OCI-LY1 (cell line): ENCODE data around the gene TBCD.

ENCODE experiments used
- H2AFZ ChIP-seq: fragments of 200-600 bp; sonication (generic), shearing (Covaris generic); 2 replicates; pipeline ENCODE4 v1.6.0; 2014; ENCODE audit warnings: antibody characterized with exemption, mild to moderate bottlenecking, low read length
- H3F3A ChIP-seq: fragments of 200-600 bp; sonication (generic), shearing (Covaris generic); 2 replicates; pipeline ENCODE4 v1.6.0; 2014; ENCODE audit warnings: mild to moderate bottlenecking, antibody characterized with exemption, low read length, moderate library complexity; ENCODE audit not compliant: insufficient read depth
- H3K27ac ChIP-seq: fragments of 200-600 bp; sonication (generic); 2 replicates; pipeline ENCODE4 v1.5.1; 2014; ENCODE audit warnings: low read length, mixed run types, mild to moderate bottlenecking, low read depth; ENCODE audit not compliant: poor library complexity, severe bottlenecking
- H3K27me3 ChIP-seq: fragments of 200-600 bp; sonication (generic); 2 replicates; pipeline ENCODE4 v1.6.0; 2014; ENCODE audit warnings: antibody characterized with exemption, mild to moderate bottlenecking, low read length, moderate library complexity; ENCODE audit not compliant: insufficient read depth
- H3K36me3 ChIP-seq: fragments of 200-600 bp; sonication (generic); 2 replicates; pipeline ENCODE4 v1.6.1; 2014; ENCODE audit warnings: mild to moderate bottlenecking, antibody characterized with exemption, low read length, moderate library complexity, mixed read lengths; ENCODE audit not compliant: insufficient read depth
- H3K4me1 ChIP-seq: fragments of 200-600 bp; sonication (generic); 2 replicates; pipeline ENCODE4 v1.5.1; 2014; ENCODE audit warnings: mild to moderate bottlenecking, low read length, moderate library complexity; ENCODE audit not compliant: insufficient read depth, severe bottlenecking
- H3K4me2 ChIP-seq: fragments of 200-600 bp; sonication (generic), shearing (Covaris generic); 2 replicates; pipeline ENCODE4 v1.6.1; 2014; ENCODE audit warnings: low read length
- H3K4me3 ChIP-seq: fragments of 200-600 bp; sonication (generic); 2 replicates; pipeline ENCODE4 v1.5.1; 2014; ENCODE audit warnings: low read length, low read depth, mild to moderate bottlenecking, mixed read lengths; ENCODE audit not compliant: poor library complexity, severe bottlenecking
- H3K79me2 ChIP-seq: fragments of 200-600 bp; shearing (Covaris generic); 2 replicates; pipeline ENCODE4 v1.6.1; 2016; ENCODE audit warnings: mixed run types, low read length, mixed read lengths; ENCODE audit not compliant: insufficient read depth
- H3K9ac ChIP-seq: fragments of 200-600 bp; sonication (generic), shearing (Covaris generic); 2 replicates; pipeline ENCODE4 v1.6.1; 2014; ENCODE audit warnings: mild to moderate bottlenecking, low read length, mixed read lengths
- H3K9me2 ChIP-seq: fragments of 200-600 bp; sonication (generic), shearing (Covaris generic); 2 replicates; pipeline ENCODE4 v1.6.1; 2014; ENCODE audit warnings: low read depth, mild to moderate bottlenecking, low read length, mixed read lengths
- H3K9me3 ChIP-seq: fragments of 200-600 bp; shearing (Covaris generic); 2 replicates; pipeline ENCODE4 v1.6.1; 2014; ENCODE audit warnings: low read length, mixed read lengths
- H4K20me1 ChIP-seq: fragments of 200-600 bp; sonication (generic), shearing (Covaris generic); 2 replicates; pipeline ENCODE4 v1.6.0; 2016; ENCODE audit warnings: mild to moderate bottlenecking, low read length; ENCODE audit not compliant: insufficient read depth
- EZH2 ChIP-seq: fragments of 200-600 bp; sonication (generic), shearing (Covaris generic); IDR thresholded peaks from 2 replicates; pipeline ENCODE4 v1.8.0; 2017; ENCODE audit warnings: borderline replicate concordance, mixed run types, mild to moderate bottlenecking, antibody characterized with exemption, low read length, moderate library complexity, mixed read lengths
- TF ChIP-seq, protein P1 (sequence below): fragments of 200-600 bp; sonication (generic), shearing (Covaris generic); IDR thresholded peaks from 2 replicates; pipeline ENCODE4 v1.5.1; 2017; ENCODE audit warnings: mild to moderate bottlenecking, antibody characterized with exemption, low read length, moderate library complexity, mixed read lengths

Gene TBCD

DNA sequence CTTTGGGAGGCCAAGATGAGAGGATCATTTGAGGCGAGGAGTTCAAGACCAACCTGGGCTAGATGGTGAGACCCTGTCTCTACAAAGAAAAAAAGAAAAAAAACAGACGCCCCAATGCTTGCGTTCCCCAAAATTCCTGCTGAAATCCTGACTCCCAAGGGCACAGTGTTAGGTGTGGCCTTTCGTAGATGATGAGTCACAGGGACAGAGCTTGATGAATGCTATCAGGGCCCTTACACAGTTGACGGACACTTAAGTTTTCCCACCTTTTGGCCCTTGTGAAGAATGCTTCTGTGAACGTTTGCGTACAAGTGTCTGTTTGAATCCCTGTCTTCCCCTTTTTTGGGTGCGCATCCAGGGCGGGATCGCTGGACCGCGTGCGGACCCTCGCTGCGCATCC lies 104.5 kb downstream of the TBCD start:
- Histone ChIP-seq H3K4me1 (peaks cover 27% of the 10 kb centered on the region), H3K9me2 (no peaks in the 10 kb centered on the region), H3K4me3 (no peak overlapping the region), H3K27me3 (no peaks in the 10 kb centered on the region), H3K79me2 (no peaks in the 10 kb centered on the region), H3F3A (no peaks in the 10 kb centered on the region), H2AFZ (no peak overlapping the region), H3K9ac (no peak overlapping the region), H3K4me2 (no peak overlapping the region), H3K9me3 (no peaks in the 10 kb centered on the region), H4K20me1 (no peaks in the 10 kb centered on the region), H3K36me3 (no peaks in the 10 kb centered on the region; the same call in 1 of the 2 replicates), H3K27ac (no peak overlapping the region)
- TF ChIP-seq, protein P1, sequence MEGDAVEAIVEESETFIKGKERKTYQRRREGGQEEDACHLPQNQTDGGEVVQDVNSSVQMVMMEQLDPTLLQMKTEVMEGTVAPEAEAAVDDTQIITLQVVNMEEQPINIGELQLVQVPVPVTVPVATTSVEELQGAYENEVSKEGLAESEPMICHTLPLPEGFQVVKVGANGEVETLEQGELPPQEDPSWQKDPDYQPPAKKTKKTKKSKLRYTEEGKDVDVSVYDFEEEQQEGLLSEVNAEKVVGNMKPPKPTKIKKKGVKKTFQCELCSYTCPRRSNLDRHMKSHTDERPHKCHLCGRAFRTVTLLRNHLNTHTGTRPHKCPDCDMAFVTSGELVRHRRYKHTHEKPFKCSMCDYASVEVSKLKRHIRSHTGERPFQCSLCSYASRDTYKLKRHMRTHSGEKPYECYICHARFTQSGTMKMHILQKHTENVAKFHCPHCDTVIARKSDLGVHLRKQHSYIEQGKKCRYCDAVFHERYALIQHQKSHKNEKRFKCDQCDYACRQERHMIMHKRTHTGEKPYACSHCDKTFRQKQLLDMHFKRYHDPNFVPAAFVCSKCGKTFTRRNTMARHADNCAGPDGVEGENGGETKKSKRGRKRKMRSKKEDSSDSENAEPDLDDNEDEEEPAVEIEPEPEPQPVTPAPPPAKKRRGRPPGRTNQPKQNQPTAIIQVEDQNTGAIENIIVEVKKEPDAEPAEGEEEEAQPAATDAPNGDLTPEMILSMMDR, result no peak
- no peak for TF ChIP-seq EZH2

DNA sequence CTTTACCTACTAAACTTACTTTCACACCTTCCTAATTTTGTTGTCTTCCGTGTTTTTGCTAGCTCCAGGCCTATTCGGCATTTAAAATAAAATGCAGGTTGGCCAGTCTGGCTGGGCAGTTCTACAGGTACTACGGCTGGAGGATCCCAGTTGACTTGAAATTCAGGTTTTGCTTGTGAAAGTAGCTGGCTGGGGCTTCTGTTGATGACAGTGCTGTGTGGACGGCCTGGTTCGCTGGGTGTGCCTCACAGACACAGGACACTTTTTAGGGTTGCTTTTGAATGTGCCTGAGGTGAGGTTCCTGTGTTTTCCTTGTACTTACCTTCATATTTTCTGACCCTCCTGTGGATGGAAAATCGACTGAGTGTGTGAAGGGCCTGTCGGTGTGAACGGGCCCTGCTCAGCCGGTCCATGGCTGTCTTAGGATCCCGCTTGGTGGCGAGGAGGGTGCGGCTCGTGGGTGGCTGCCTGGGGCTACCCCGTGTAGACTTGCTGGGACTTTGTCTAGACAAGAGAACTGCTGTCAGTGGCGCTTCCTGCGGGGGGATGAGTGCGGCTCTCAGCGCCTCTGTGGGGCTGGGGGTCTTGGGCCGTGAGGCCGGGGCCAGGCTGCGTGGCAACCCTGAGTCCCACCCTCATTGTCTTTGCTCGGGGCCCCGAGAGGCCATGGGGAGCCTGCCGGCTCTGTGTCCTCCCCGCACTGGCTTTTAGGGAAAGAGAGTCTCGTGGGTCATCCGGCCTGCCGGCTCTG lies 106.7 kb downstream of the TBCD start:
- Histone ChIP-seq H3K36me3 (no peaks in the 10 kb centered on the region; the same call in 1 of the 2 replicates), H3K27me3 (no peaks in the 10 kb centered on the region), H3K4me1 (peaks cover 43% of the 10 kb centered on the region), H4K20me1 (no peaks in the 10 kb centered on the region), H3K4me3 (no peak overlapping the region), H3K4me2 (no peak overlapping the region), H2AFZ (no peak overlapping the region), H3K79me2 (no peaks in the 10 kb centered on the region), H3K27ac (no peak overlapping the region), H3K9ac (no peak overlapping the region), H3K9me2 (no peaks in the 10 kb centered on the region), H3K9me3 (no peaks in the 10 kb centered on the region), H3F3A (no peaks in the 10 kb centered on the region)
- TF ChIP-seq, protein P1, result no peak
- TF ChIP-seq EZH2, result no peak

DNA sequence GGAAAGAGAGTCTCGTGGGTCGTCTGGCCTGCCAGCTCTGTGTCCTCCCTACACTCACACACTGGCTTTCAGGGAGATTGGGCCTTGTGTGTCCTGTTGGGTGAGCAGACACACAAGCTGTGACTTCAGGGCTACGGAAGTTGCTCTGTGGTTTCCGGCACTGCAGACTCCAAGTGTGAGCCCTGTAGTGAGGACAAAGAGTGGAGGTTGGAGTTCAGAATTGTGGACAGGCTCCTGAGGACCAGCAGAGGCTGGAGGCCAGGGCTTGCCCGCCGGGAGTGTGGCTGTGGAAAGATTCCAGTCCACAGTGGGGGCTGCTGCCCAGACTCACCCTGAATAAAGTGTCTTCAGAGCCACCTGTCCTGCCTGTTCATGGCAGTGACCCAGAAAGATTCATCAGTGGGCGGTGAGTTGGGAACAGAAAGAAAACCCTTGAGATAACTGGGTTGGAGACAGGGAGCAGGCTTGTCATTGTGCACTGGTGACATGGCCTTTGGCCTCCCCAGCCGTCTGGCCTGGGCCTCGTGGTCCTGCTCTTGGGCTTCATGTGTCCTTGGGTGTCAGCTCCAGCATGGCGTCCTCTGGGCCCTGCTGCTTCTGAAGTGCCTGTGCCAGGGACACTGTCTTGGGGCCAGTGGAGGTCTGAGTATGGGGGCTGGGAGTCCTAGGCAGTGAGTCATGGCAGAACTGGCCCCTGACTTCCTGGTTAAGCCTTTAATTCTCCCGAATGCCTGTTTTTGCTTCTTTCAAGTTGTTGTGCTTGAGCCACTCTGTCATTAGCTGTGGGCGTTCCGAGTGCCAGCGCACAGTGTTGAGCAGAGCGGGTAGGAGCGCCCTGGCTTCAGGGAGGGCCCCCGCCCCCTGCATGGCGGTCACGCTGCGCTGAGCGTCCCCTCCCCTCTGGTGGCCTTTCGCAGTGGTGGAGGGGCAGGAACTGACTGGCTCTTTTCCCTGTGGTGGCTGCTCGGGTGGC lies 107.9 kb downstream of the TBCD start:
- Histone ChIP-seq H3K9ac (peak overlapping the region; percentile 24; the same call in 1 of the 2 replicates), H3K9me2 (no peaks in the 10 kb centered on the region), H3K4me3 (peak overlapping the region; percentile 30), H3F3A (no peaks in the 10 kb centered on the region), H3K36me3 (no peaks in the 10 kb centered on the region; the same call in 1 of the 2 replicates), H3K4me1 (peaks cover 54% of the 10 kb centered on the region), H4K20me1 (no peaks in the 10 kb centered on the region), H3K27ac (peak overlapping the region; percentile 70), H3K9me3 (no peaks in the 10 kb centered on the region), H3K79me2 (no peaks in the 10 kb centered on the region), H3K4me2 (peak overlapping the region; percentile 44), H2AFZ (no peak overlapping the region), H3K27me3 (no peaks in the 10 kb centered on the region)
- TF ChIP-seq, protein P1, result no peak
- TF ChIP-seq EZH2, result no peak
